Astrocyte (in vitro differentiated cells and primary cell): ENCODE results near the gene POLR1C. TPM values are rescaled to one million over a fixed set of nuclear protein-coding genes. Genes with fewer than 3 reads are reported as not detected.
"Not testable (repeated sequence)": the region's sequence is repeated elsewhere in the genome, so short reads cannot be mapped to it uniquely, and the experiment has no call there.

Experiments used
- DNase-seq: peaks from one replicate; pipeline ENCODE4 v3.0.0-alpha.2; 2010; ENCODE audit warnings: low read depth
- FAIRE-seq: peaks from 2 replicates; lab custom pipeline; 2011; peaks lifted over from hg19 to GRCh38; lab: Jason Lieb, UNC
- H2AFZ ChIP-seq: 2 replicates; pipeline ENCODE4 v1.6.0; 2012; ENCODE audit warnings: low read depth, low read length, inconsistent platforms
- H3K27ac ChIP-seq: 2 replicates; pipeline ENCODE4 v1.5.1; 2011; ENCODE audit warnings: low read depth, low read length, inconsistent platforms
- H3K27me3 ChIP-seq: 2 replicates; pipeline ENCODE4 v1.6.0; 2011; ENCODE audit warnings: low read length, inconsistent platforms; ENCODE audit not compliant: insufficient read depth
- H3K36me3 ChIP-seq: 2 replicates; pipeline ENCODE4 v1.5.1; 2011; ENCODE audit warnings: low read length, inconsistent platforms; ENCODE audit not compliant: insufficient read depth
- H3K4me1 ChIP-seq: 2 replicates; pipeline ENCODE4 v1.5.1; 2011; ENCODE audit warnings: low read length, inconsistent platforms; ENCODE audit not compliant: insufficient read depth
- H3K4me2 ChIP-seq: 2 replicates; pipeline ENCODE4 v1.6.0; 2012; ENCODE audit warnings: low read length, inconsistent platforms
- H3K4me3 ChIP-seq: 2 replicates; pipeline ENCODE4 v1.5.1; 2011; ENCODE audit warnings: low read depth, mild to moderate bottlenecking, low read length, inconsistent platforms; ENCODE audit not compliant: insufficient read depth
- H3K79me2 ChIP-seq: 2 replicates; pipeline ENCODE4 v1.6.0; 2012; ENCODE audit warnings: mild to moderate bottlenecking, low read length, inconsistent platforms; ENCODE audit not compliant: insufficient read depth
- H3K9ac ChIP-seq: 2 replicates; pipeline ENCODE4 v1.6.0; 2012; ENCODE audit warnings: mild to moderate bottlenecking, low read length, inconsistent platforms
- H3K9me3 ChIP-seq: 2 replicates; pipeline ENCODE4 v1.5.1; 2012; ENCODE audit warnings: low read depth, mild to moderate bottlenecking, low read length, inconsistent platforms; ENCODE audit not compliant: insufficient read depth
- H4K20me1 ChIP-seq: 2 replicates; pipeline ENCODE4 v1.6.0; 2012; ENCODE audit warnings: low read length, inconsistent platforms; ENCODE audit not compliant: insufficient read depth
- H3K27ac Mint-ChIP-seq: one replicate; pipeline ENCODE4 v1.8.0; 2021; ENCODE audit warnings: mild to moderate bottlenecking, mixed read lengths; ENCODE audit not compliant: unreplicated experiment
- H3K27me3 Mint-ChIP-seq: one replicate; pipeline ENCODE4 v1.8.0; 2021; ENCODE audit warnings: low read depth, mixed read lengths; ENCODE audit not compliant: unreplicated experiment
- H3K36me3 Mint-ChIP-seq: one replicate; pipeline ENCODE4 v1.8.0; 2021; ENCODE audit warnings: low read depth, mixed read lengths; ENCODE audit not compliant: unreplicated experiment
- H3K4me1 Mint-ChIP-seq: one replicate; pipeline ENCODE4 v1.8.0; 2021; ENCODE audit warnings: low read depth, mixed read lengths; ENCODE audit not compliant: unreplicated experiment
- H3K4me3 Mint-ChIP-seq: one replicate; pipeline ENCODE4 v1.8.0; 2021; ENCODE audit warnings: mild to moderate bottlenecking, moderate library complexity, mixed read lengths; ENCODE audit not compliant: unreplicated experiment
- H3K9me3 Mint-ChIP-seq: one replicate; pipeline ENCODE4 v1.8.0; 2021; ENCODE audit warnings: mild to moderate bottlenecking, mixed read lengths; ENCODE audit not compliant: unreplicated experiment
- EZH2 ChIP-seq: IDR thresholded peaks from 2 replicates; pipeline ENCODE4 v1.6.1; 2012; ENCODE audit warnings: mild to moderate bottlenecking, low read length, inconsistent platforms; ENCODE audit not compliant: insufficient read depth
- total RNA-seq: library from RNA; stranded (reverse); gene quantifications from 2 replicates; pipeline ENCODE4 v1.2.1, GENCODE V29; 2021
- TF ChIP-seq, protein P1 (sequence below): IDR thresholded peaks from 2 replicates; pipeline ENCODE4 v1.5.1; 2011; ENCODE audit warnings: low read depth, mild to moderate bottlenecking, inconsistent platforms, low read length, moderate library complexity; ENCODE audit not compliant: insufficient read depth

POLR1C gene
- total RNA-seq, 1 donor from 2014 or later: 41.8 TPM

- no peaks in the 10 kb centered on the region for H3K4me1 ChIP-seq
- H3K27me3 Mint-ChIP-seq: no peaks in the 10 kb centered on the region
- H4K20me1 ChIP-seq: peaks cover 3% of the 10 kb centered on the region
- H3K36me3 Mint-ChIP-seq: peaks cover 14% of the 10 kb centered on the region
- peaks cover 53% of the 10 kb centered on the region for H3K36me3 ChIP-seq
- H3K9me3 ChIP-seq: no peaks in the 10 kb centered on the region
- no peaks in the 10 kb centered on the region for H3K4me1 Mint-ChIP-seq
- H2AFZ ChIP-seq: no peak overlapping the region
- H3K79me2 ChIP-seq: no peaks in the 10 kb centered on the region
- FAIRE-seq (no peak), DNase-seq (no peak)
- H3K4me3 Mint-ChIP-seq: no peak overlapping the region
- H3K27ac ChIP-seq: no peak overlapping the region
- no peak overlapping the region for H3K27ac Mint-ChIP-seq
- no peak overlapping the region for H3K9ac ChIP-seq
- no peaks in the 10 kb centered on the region for H3K9me3 Mint-ChIP-seq
- no peak overlapping the region for H3K4me3 ChIP-seq
- no peaks in the 10 kb centered on the region for H3K27me3 ChIP-seq
- no peak for TF ChIP-seq EZH2
- TF ChIP-seq, protein P1, sequence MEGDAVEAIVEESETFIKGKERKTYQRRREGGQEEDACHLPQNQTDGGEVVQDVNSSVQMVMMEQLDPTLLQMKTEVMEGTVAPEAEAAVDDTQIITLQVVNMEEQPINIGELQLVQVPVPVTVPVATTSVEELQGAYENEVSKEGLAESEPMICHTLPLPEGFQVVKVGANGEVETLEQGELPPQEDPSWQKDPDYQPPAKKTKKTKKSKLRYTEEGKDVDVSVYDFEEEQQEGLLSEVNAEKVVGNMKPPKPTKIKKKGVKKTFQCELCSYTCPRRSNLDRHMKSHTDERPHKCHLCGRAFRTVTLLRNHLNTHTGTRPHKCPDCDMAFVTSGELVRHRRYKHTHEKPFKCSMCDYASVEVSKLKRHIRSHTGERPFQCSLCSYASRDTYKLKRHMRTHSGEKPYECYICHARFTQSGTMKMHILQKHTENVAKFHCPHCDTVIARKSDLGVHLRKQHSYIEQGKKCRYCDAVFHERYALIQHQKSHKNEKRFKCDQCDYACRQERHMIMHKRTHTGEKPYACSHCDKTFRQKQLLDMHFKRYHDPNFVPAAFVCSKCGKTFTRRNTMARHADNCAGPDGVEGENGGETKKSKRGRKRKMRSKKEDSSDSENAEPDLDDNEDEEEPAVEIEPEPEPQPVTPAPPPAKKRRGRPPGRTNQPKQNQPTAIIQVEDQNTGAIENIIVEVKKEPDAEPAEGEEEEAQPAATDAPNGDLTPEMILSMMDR: no peak
- no peak overlapping the region for H3K4me2 ChIP-seq
Observed at GRCh38 chr6:43544461-43544860, 27.6 kb downstream of the POLR1C start.

GRCh38 chr6:43547222-43547621, 30.3 kb downstream of the POLR1C start:
- H2AFZ ChIP-seq: no peak overlapping the region
- no peaks in the 10 kb centered on the region for H3K9me3 Mint-ChIP-seq
- H4K20me1 ChIP-seq: no peaks in the 10 kb centered on the region
- H3K27ac ChIP-seq: no peak overlapping the region
- no peaks in the 10 kb centered on the region for H3K4me1 Mint-ChIP-seq
- DNase-seq (no peak), FAIRE-seq (no peak)
- no peaks in the 10 kb centered on the region for H3K27me3 Mint-ChIP-seq
- TF ChIP-seq, protein P1: no peak
- no peak for TF ChIP-seq EZH2
- no peak overlapping the region for H3K9ac ChIP-seq
- H3K4me3 ChIP-seq: no peak overlapping the region
- peaks cover 61% of the 10 kb centered on the region for H3K36me3 ChIP-seq
- no peaks in the 10 kb centered on the region for H3K4me1 ChIP-seq
- H3K4me3 Mint-ChIP-seq: no peak overlapping the region
- no peaks in the 10 kb centered on the region for H3K9me3 ChIP-seq
- H3K79me2 ChIP-seq: no peaks in the 10 kb centered on the region
- no peak overlapping the region for H3K4me2 ChIP-seq
- no peak overlapping the region for H3K27ac Mint-ChIP-seq
- peaks cover 9% of the 10 kb centered on the region for H3K36me3 Mint-ChIP-seq
- H3K27me3 ChIP-seq: no peaks in the 10 kb centered on the region

DNA sequence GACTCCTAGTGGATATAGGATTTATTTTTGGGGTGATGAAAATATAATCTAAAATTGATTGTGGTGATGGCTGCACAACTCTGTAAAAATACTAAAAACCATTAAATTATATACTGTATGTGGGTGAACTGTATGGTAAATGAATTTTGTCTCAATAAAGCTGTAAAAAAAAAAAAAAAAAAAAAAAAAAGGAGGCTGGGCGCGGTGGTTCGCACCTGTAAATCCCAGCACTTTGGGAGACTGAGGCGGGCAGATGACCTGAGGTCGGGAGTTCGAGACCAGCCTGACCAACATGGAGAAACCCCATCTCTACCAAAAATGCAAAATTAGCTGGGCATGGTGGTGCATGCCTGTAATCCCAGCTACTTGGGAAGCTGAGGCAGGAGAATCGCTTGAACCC, 40.7 kb downstream of the POLR1C start:
- H3K9me3 Mint-ChIP-seq: not testable (repeated sequence)

More for the DNA sequence above, 40.7 kb downstream of the POLR1C start:
- H3K4me1 ChIP-seq, H3K27me3 ChIP-seq, H3K27ac ChIP-seq, H3K4me1 Mint-ChIP-seq, H3K79me2 ChIP-seq, H2AFZ ChIP-seq, H3K4me2 ChIP-seq, H3K4me3 Mint-ChIP-seq, H4K20me1 ChIP-seq, H3K27ac Mint-ChIP-seq, DNase-seq, H3K4me3 ChIP-seq, H3K9ac ChIP-seq, FAIRE-seq, H3K27me3 Mint-ChIP-seq, H3K9me3 ChIP-seq: not testable (repeated sequence)
- H3K36me3 ChIP-seq: peaks cover 75% of the 10 kb centered on the region
- peaks cover 22% of the 10 kb centered on the region for H3K36me3 Mint-ChIP-seq
